ENCODE measurements around the gene GPR61. TPM values are rescaled to one million over a fixed set of nuclear protein-coding genes. Genes with fewer than 3 reads are reported as not detected.

Gene GPR61, protein sequence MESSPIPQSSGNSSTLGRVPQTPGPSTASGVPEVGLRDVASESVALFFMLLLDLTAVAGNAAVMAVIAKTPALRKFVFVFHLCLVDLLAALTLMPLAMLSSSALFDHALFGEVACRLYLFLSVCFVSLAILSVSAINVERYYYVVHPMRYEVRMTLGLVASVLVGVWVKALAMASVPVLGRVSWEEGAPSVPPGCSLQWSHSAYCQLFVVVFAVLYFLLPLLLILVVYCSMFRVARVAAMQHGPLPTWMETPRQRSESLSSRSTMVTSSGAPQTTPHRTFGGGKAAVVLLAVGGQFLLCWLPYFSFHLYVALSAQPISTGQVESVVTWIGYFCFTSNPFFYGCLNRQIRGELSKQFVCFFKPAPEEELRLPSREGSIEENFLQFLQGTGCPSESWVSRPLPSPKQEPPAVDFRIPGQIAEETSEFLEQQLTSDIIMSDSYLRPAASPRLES
- polyA plus RNA-seq (ENCODE audit: low read depth in 6 of 6) = under 1 TPM in 1 of 6 donors, not detected in 5; 0.09 TPM

GRCh38 chr1:109539676-109540075, at the start of gene GPR61:
GPR61 (plus strand) TSS chr1:109539872; CDS start chr1:109543023, 3,151 bp downstream.
- no peaks in the 10 kb centered on the region for H3K9me3 Mint-ChIP-seq
- H3K27ac Mint-ChIP-seq = peak within 1 kb of the TSS in 2 of 6 donors; percentile 27 to 44
- H3K36me3 Mint-ChIP-seq = no peaks in the 10 kb centered on the region
- ATAC-seq (ENCODE audit: low read depth in 2 of 2) = no peak
- no peak for DNase-seq
- H3K4me1 Mint-ChIP-seq = no peaks in the 10 kb centered on the region
- no peaks in the 10 kb centered on the region for H3K27me3 Mint-ChIP-seq
- H3K4me3 Mint-ChIP-seq = no peak within 1 kb of the TSS

DNA sequence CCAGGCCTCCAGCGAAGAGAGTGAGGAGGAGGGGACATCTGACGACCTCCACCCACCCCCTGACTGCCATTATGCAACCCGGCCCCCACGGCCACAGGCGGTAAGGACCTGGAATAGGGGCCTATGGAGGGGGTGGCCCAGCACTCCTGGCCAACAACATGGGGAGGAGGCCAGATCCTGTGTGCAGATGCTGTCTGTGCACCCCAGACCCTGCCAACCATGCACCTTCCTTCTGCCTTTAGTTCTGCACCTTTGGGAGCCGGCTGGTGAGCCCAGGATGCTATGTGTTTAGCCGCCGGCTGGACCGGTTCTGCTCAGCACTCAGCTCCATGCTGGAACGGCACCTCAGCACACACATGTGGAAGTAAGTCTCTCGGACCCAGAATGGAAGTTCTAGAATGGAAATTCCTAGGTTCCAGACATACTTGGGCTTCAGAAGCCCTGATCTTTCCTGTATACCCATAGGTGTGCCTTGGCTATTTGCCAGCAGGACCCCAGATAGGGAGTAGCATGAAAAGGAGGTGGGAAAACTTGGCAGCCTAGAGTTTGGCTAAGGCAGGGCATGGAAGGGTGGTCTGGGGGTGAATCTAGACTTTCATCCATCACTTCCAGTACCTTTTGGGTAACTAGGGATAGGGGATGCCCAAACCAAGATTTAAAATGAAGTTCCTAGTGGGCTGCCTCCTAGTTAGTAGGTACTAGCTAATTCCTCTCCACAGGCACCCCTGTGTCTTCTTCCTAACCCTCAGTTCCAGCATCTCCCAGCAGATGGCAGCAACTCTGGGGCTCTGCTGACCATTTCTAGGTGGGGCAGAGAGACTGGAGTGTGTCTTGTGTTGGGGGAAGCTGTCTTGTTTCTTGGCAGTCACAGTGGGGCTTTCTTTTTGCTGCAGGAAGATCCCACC, 49.4 kb upstream of the GPR61 start:
- Mint-ChIP-seq H3K27ac (peak overlapping the region in 2 of 6 donors; percentile 49 to 69), H3K27me3 (no peaks in the 10 kb centered on the region), H3K4me1 (peaks cover 23 to 31% (median 25%) of the 10 kb centered on the region in 3 donors), H3K9me3 (no peaks in the 10 kb centered on the region), H3K4me3 (peak overlapping the region in 1 of 8 donors; percentile 86), H3K36me3 (no peaks in the 10 kb centered on the region)
- peak; percentile 60 for DNase-seq
- peak; percentile 15 to 32 for ATAC-seq (ENCODE audit: low read depth in 2 of 2)

- H3K9me3 Mint-ChIP-seq = no peaks in the 10 kb centered on the region
- H3K4me3 Mint-ChIP-seq = peak overlapping the region in 1 of 8 donors; percentile 86
- no peaks in the 10 kb centered on the region for H3K27me3 Mint-ChIP-seq
- no peak for ATAC-seq (ENCODE audit: low read depth in 2 of 2)
- no peak for DNase-seq
- H3K36me3 Mint-ChIP-seq = peaks cover 0 to under 1% of the 10 kb centered on the region in 2 donors
- H3K27ac Mint-ChIP-seq = peak overlapping the region in 1 of 6 donors; percentile 49
- H3K4me1 Mint-ChIP-seq = peaks cover 25 to 35% (median 28%) of the 10 kb centered on the region in 3 donors
These were observed 48.8 kb upstream of the GPR61 start for GRCh38 chr1:109490934-109491302.

- no peaks in the 10 kb centered on the region for H3K27me3 Mint-ChIP-seq
- peaks cover 4 to 5% of the 10 kb centered on the region in 2 donors for H3K36me3 Mint-ChIP-seq
- no peak for DNase-seq
- no peaks in the 10 kb centered on the region for H3K9me3 Mint-ChIP-seq
- peaks cover 24 to 38% (median 32%) of the 10 kb centered on the region in 3 donors for H3K4me1 Mint-ChIP-seq
- ATAC-seq (ENCODE audit: low read depth in 2 of 2) = no peak
- no peak overlapping the region for H3K4me3 Mint-ChIP-seq
- no peak overlapping the region for H3K27ac Mint-ChIP-seq
These were observed 48.3 kb upstream of the GPR61 start for GRCh38 chr1:109491372-109491771.

DNA sequence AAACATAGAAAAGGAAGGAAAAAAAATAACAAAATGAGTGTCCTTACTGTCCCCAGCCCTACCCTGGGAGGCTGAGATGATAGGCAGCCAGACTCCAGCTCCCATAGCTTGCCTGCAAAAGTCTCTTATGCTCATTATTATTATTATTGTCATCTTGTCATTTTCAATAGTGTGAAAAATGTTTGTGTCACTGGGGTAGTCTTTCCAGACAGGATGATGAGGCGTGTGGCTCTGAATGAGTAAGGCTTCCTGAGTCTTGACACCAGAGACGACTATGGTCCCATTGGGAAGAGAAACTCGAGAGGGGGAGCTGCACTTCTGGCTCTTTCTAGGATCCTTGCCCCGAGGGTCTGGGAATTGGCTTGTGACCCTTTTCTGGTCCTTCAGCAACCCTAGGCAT, 46.9 kb upstream of the GPR61 start:
- no peak overlapping the region for H3K27ac Mint-ChIP-seq
- peak overlapping the region in 7 of 8 donors; percentile 12 to 98 (median 40) for H3K4me3 Mint-ChIP-seq
- H3K36me3 Mint-ChIP-seq = peaks cover 5 to 7% of the 10 kb centered on the region in 2 donors
- H3K9me3 Mint-ChIP-seq = no peaks in the 10 kb centered on the region
- ATAC-seq (ENCODE audit: low read depth in 2 of 2) (no peak), DNase-seq (no peak)
- peaks cover 23 to 45% (median 38%) of the 10 kb centered on the region in 3 donors for H3K4me1 Mint-ChIP-seq
- no peaks in the 10 kb centered on the region for H3K27me3 Mint-ChIP-seq

GRCh38 chr1:109493227-109493626, 46.4 kb upstream of the GPR61 start:
- peak overlapping the region in 7 of 8 donors; percentile 94 to 98 (median 98) for H3K4me3 Mint-ChIP-seq
- no peak overlapping the region for H3K27ac Mint-ChIP-seq
- no peak for ATAC-seq (ENCODE audit: low read depth in 2 of 2)
- H3K4me1 Mint-ChIP-seq = peaks cover 23 to 45% (median 40%) of the 10 kb centered on the region in 3 donors
- no peaks in the 10 kb centered on the region for H3K9me3 Mint-ChIP-seq
- no peak for DNase-seq
- H3K27me3 Mint-ChIP-seq = no peaks in the 10 kb centered on the region
- peaks cover 5 to 7% of the 10 kb centered on the region in 2 donors for H3K36me3 Mint-ChIP-seq

- Mint-ChIP-seq H3K27ac (peak within 1 kb of the TSS; percentile 85 to 97 (median 94)), H3K4me1 (peaks cover 27 to 45% (median 44%) of the 10 kb centered on the region in 3 donors), H3K4me3 (peak within 1 kb of the TSS; percentile 94 to 98 (median 98)), H3K9me3 (no peaks in the 10 kb centered on the region), H3K36me3 (peaks cover 5 to 7% of the 10 kb centered on the region in 2 donors), H3K27me3 (no peaks in the 10 kb centered on the region)
- DNase-seq = peak; percentile 93
- peak; percentile 87 to 88 for ATAC-seq (ENCODE audit: low read depth in 2 of 2)
These were observed 45.7 kb upstream of the GPR61 start, which contains the start of gene CYB561D1 for GRCh38 chr1:109493805-109494539. CYB561D1 (plus strand) TSS chr1:109494094; CDS start chr1:109494140, 46 bp downstream.

GRCh38 chr1:109495738-109496137, 43.9 kb upstream of the GPR61 start:
- Mint-ChIP-seq H3K36me3 (peaks cover 5 to 7% of the 10 kb centered on the region in 2 donors), H3K4me1 (peaks cover 27 to 56% (median 49%) of the 10 kb centered on the region in 3 donors), H3K27ac (peak overlapping the region in 1 of 6 donors; percentile 23), H3K4me3 (peak overlapping the region in 7 of 8 donors; percentile 59 to 98 (median 97)), H3K9me3 (no peaks in the 10 kb centered on the region), H3K27me3 (no peaks in the 10 kb centered on the region)
- ATAC-seq (ENCODE audit: low read depth in 2 of 2) (no peak), DNase-seq (no peak)

GRCh38 chr1:109497449-109498160, 42.1 kb upstream of the GPR61 start:
- Mint-ChIP-seq H3K4me3 (peak overlapping the region in 1 of 8 donors; percentile 44), H3K27me3 (no peaks in the 10 kb centered on the region), H3K4me1 (peaks cover 30 to 66% (median 64%) of the 10 kb centered on the region in 3 donors), H3K9me3 (no peaks in the 10 kb centered on the region), H3K36me3 (peaks cover 5 to 7% of the 10 kb centered on the region in 2 donors), H3K27ac (no peak overlapping the region)
- ATAC-seq (ENCODE audit: low read depth in 2 of 2) (no peak), DNase-seq (no peak)

GRCh38 chr1:109498161-109498801, 41.4 kb upstream of the GPR61 start:
- H3K27me3 Mint-ChIP-seq = no peaks in the 10 kb centered on the region
- peaks cover 34 to 71% (median 66%) of the 10 kb centered on the region in 3 donors for H3K4me1 Mint-ChIP-seq
- ATAC-seq (ENCODE audit: low read depth in 2 of 2) = no peak
- no peaks in the 10 kb centered on the region for H3K9me3 Mint-ChIP-seq
- no peak for DNase-seq
- peak overlapping the region in 3 of 6 donors; percentile 18 to 90 (median 54) for H3K27ac Mint-ChIP-seq
- H3K4me3 Mint-ChIP-seq = peak overlapping the region in 1 of 8 donors; percentile 72
- H3K36me3 Mint-ChIP-seq = peaks cover 5 to 7% of the 10 kb centered on the region in 2 donors

GRCh38 chr1:109499081-109499480, 40.6 kb upstream of the GPR61 start:
- Mint-ChIP-seq H3K36me3 (peaks cover 5 to 7% of the 10 kb centered on the region in 2 donors), H3K27ac (no peak overlapping the region), H3K4me3 (no peak overlapping the region), H3K9me3 (no peaks in the 10 kb centered on the region), H3K4me1 (peaks cover 33 to 71% (median 63%) of the 10 kb centered on the region in 3 donors), H3K27me3 (no peaks in the 10 kb centered on the region)
- ATAC-seq (ENCODE audit: low read depth in 2 of 2) = no peak
- no peak for DNase-seq

All from naive B cell (primary cell).